DLD1 (cell line): ENCODE measurements around the gene CLEC11A.
"Not testable (repeated sequence)": the region's sequence is repeated elsewhere in the genome, so short reads cannot be mapped to it uniquely, and the experiment has no call there.

ENCODE experiments used
- in situ Hi-C: cut with HindIII; loops from 2 replicates; pipeline ENCODE4 v1.10.0; 2017; ENCODE audit warnings: low sequenced_read_pairs

Gene CLEC11A

DNA sequence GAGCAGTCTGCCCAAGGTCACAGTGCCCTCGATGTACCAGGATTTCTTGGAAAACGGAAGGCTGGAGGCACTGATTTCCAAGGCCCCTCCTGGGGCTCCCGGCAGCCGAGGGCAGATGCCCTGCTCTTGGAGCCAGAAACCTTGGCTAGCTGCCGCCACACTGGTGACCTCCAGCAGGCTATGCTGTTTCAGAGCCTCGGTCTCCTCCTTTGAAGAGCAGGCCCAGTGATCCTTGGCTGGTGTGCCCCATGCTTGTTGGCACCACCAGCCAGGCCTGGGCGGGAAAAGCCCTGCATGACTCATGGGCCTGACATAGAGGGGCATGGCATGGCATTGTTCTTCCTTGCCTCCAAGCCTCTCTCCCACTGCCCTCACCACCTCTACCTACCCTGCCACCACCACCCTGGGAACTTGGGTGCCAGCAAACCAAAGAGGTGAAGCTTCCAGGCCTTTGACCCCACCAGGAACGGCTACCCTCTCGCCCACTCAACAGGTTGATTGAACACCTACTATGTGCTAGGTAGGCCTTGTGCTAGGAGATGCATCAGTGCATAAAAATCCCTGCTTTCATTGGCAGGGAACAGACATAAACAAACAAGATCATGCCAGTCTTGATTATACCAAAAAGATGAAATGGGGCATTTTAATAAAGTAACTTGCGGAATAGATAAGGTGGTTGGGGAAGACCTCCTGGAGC lies 1.6 kb upstream of the CLEC11A start:
- in situ Hi-C loops, result no loop called here

DNA sequence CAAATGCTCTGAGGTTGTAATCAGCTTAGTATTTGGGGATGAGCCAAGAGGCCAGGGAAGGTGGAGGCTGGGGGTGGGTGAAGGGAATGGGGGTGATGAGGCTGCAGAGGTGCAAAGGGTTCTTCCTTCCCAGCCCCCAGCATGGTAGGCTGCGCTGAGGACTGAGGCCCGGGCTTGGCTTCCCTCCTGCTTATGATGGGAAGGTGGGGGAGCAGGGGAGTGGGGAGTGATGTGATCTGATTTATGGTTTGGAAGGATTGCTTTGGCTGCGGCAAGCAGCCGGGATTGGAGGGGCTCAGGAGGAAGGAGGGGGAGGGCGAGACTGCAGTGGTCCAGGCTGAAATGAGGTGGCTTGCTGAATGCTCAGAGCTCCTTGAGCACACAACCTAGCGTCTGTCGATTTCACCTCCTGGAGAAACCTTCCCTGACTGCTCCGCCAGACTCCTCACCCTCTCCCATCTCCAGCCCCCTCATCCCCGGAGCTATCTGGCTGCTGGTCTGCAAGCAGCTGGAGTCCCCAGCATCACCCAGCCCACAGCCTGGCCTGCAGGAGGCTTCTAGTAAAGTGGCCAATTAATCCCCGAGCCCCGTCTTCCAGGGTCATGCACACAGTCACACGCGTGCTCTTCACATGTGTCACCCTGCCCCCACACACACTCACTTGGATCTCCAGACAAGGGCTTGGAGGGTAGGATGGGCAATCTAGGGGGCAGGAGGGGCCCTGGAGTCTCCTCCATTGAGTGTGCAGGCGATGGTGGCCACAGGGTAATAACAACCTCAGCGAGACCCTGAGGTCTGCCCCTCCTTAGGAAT lies 757 bp upstream of the CLEC11A start:
- in situ Hi-C loops, result no loop called here

DNA sequence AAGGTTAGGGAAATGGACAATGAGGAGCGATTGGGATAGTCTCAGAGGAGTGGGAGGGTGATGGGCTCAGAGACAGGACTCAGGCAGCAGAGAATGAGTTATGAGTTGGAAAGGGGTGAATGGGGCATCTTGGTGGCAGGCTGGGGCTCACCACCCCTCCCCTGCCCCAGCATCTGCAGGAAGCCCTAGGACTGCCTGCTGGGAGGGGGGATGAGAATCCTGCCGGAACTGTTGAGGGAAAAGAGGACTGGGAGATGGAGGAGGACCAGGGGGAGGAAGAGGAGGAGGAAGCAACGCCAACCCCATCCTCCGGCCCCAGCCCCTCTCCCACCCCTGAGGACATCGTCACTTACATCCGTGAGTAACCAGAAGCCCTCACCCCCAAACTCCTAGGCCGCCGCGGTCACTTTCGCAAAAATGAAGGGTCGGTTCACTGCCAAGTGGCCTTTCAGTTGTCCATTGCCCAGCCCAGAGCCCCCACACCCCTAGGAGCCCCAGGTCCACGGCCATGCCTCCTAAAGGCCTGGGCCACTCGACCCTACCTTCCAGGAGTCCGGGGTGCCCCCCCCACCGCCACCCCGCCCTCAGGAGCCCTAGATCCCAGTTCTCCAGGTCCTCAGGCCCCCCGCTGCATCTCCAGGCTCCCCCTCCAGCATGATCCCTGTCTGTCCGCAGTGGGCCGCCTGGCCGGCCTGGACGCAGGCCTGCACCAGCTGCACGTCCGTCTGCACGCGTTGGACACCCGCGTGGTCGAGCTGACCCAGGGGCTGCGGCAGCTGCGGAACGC lies 764 bp downstream of the CLEC11A start:
- in situ Hi-C loops, result no loop called here

GRCh38 chr19:50724522-50725217 lies 1.5 kb downstream of the CLEC11A start:
- in situ Hi-C loops, result no loop called here

DNA sequence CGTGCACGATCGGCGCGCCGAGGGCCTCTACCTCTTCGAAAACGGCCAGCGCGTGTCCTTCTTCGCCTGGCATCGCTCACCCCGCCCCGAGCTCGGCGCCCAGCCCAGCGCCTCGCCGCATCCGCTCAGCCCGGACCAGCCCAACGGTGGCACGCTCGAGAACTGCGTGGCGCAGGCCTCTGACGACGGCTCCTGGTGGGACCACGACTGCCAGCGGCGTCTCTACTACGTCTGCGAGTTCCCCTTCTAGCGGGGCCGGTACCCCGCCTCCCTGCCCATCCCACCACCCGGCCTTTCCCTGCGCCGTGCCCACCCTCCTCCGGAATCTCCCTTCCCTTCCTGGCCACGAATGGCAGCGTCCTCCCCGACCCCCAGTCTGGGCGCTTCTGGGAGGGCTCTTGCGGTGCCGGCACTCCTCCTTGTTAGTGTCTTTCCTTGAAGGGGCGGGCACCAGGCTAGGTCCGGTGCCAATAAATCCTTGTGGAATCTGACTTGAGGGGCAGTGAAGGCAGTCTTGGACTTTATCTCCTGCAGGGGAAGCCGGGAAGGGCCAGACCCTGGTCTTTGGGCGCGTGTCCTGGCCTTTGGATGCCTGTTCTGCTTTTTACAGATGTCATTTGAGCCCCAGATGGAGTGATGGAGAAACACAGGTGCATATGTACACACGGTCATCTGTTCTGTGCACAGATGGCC lies 2.2 kb downstream of the CLEC11A start:
- in situ Hi-C loops, result no loop called here

DNA sequence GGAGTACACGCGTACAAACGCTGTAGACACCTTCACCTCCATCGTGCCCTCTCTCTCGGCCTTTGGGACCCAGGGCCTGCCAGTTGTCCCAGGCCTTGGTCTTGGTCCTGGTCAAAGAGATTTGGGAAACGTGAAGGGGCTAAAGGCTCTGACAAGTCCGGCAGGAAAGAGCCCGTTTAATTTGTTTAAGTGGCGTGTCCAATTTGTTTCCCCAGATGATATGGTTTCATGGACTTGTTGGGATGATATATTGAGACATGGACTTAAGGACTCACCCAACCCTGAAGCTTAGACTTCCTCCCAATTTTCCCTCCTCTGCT lies 2.7 kb downstream of the CLEC11A start:
- in situ Hi-C loops, result no loop called here

DNA sequence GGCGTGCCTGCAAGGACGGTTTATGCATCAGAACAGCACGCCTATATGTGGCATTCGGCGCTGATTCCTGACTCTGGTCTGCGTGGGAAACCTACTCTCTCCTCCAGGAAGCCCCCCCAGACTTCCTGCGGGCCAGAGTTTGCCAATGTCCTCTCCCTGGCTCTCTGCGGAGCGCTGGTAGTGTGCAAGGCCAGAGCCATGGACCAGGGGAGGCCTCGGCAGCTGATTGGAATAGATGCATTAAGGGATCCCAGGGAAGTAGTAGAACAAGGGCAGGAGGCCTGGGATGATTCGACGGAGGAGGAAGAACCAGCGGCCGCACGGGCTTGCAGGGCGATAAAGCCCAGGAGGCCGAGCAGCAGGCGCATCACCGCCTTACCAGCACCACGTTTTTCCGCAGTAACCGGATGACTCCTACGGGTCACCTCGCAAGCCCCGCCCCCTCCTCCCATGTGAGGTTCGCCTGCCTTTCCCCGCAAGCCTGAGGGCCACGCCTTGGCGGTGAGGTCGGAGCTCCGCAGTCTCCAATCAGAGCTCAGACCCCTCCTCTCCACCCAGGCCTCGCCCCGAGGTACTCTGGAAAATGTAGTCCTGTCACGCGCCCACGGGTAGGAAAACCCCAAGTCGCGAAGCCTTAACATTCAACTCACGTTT lies 5.0 kb downstream of the CLEC11A start:
- in situ Hi-C loops, result no loop called here

- in situ Hi-C loops, result no loop called here
Observed at GRCh38 chr19:50729894-50730293, 6.7 kb downstream of the CLEC11A start.

GRCh38 chr19:50735869-50736268 lies 12.7 kb downstream of the CLEC11A start:
- in situ Hi-C loops, result no loop called here

DNA sequence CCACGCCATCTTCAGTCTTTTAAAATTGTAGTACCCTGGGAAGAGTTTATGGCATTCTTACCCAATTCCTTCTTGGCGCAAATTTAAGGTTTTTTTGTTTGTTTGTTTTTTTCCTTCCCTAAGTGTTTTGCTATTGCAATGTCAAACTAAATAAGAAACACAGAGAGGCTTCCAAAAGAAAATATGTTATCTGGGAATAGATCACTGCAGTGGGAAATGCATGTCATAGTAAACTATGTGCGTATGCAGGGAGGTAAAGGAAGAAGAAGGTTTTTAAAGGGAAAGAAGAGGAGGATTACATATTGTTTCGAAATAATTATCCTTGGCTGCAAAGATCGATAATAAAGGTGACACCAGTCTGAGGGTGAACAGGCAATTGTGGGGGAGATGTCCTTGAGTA lies 13.2 kb downstream of the CLEC11A start:
- in situ Hi-C loops, result no loop called here

DNA sequence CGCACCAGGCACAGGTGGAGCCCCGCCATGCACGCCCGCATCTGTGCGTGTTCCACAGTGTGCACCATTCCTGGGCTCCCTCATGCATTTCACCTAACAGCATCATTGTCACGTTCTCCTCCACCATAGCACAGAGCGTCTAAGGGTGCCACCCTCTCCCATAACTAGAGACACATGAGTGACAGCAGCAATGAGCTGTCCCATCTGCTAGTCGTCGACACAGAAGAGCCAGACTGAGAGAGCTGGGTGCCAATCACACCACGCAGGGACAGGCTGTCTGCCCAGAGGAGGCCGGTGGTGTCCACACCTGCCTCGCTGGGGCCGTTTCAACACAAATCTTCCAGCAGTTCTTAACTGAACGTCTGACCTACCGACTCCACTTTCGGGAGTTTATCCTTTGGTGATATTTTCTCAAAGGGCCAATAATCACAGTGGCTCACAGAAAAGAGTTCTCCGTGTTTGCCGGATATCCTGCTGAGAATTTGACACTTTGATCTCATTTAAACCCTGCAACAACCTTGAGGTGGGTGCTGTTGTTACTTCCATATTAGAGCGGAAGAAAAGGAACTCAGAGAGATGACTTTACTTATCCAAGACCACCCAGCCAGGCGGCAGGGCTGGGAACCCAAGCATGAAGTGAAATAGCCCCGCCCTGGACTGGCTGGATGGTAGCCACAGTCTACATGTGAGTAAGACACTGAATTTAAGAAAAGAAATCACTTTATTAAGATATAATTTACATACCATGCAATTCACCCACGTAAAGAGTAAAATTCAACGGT lies 16.2 kb downstream of the CLEC11A start:
- in situ Hi-C loops, result no loop called here

DNA sequence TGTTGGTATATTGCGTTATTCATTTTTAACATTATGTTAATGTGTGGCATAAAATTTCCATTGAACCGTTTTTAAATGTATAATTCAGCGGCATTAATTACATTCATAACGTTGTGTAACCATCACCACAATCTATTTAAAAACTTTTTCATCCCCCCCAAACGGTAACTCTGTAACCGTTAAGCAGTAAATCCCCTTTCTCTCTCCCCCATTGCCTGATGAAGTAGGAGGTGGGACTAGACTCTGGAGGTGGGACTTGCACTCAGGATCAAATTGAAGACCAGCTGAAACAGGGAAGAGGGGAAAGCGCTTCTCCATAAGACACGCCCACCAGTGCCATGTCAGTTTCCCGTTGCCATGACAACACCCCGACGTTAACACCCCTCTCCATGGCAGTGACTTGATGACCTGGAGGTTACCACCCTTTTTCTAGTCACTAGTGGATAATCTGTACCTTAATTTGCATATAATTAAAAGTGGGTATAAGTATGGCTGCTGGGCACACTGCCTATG lies 16.8 kb downstream of the CLEC11A start:
- in situ Hi-C loops, result no loop called here

- in situ Hi-C loops, result no loop called here
Observed at GRCh38 chr19:50741179-50741933, 18.2 kb downstream of the CLEC11A start.

- in situ Hi-C loops, result no loop called here
Observed at GRCh38 chr19:50743537-50743936, 20.4 kb downstream of the CLEC11A start.

- in situ Hi-C loops, result no loop called here
Observed at GRCh38 chr19:50745221-50745620, 22.1 kb downstream of the CLEC11A start.

DNA sequence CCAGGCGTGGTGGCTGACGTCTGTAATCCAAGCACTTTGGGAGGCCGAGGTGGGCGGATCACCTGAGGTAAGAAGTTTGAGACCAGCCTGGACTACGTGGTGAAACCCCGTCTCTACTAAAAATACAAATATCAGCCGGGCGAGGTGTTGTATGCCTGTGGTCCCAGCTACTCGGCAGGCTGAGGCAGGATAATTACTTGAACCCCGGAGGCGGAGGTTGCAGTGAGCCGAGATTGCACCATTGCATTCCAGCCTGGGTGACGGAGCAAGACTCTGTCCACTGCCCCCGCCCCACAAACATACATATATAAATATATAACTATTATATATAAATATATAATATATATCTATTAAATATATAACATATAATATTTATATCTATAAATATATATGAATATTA lies 24.0 kb downstream of the CLEC11A start:
- in situ Hi-C loops, result not testable (repeated sequence)

DNA sequence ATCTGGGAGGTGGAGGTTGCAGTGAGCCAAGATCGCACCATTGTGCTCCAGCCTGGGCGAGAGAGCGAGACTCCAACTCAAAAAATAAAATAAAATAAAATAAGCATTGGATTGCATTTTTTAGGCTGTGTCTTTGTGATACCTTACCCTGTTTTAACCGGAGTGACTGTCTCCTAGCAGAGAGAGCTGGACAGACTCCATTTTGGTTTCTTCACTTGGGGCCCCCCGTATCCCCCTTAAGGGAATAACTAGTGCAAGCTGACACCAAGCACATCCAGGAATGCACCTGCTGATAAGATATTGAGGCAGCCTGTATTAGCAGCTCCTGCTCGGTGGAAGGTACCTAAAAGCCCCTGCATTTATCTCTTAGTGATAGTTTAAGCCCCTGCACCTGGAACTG lies 26.3 kb downstream of the CLEC11A start:
- in situ Hi-C loops, result no loop called here

DNA sequence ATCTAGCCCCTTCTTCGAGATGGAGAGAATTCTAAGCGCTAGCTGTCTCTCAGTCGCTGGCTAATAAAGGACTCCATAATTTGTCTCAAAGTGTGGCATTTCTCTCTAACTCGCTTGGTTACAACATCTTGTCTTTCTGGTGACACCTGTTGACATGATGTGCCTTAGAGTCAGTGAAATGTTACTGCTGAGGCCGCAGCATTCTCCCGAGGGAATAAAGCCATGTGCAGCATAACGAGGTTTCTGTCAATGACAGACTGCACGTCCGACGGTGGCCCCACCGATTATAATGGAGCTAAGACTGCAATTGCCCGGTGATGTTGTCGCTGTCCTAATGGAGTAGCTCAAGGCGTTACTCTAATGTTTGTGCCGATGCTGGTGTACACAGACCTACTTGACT lies 26.8 kb downstream of the CLEC11A start:
- in situ Hi-C loops, result no loop called here
